NCI-H2107 (cell line): ENCODE results near the gene SORCS1.

Experiments
- DNase-seq: peaks from one replicate; lab custom pipeline; 2025; lab: John Stamatoyannopoulos, UW

Gene SORCS1

GRCh38 chr10:106816318-106817085 lies 348.0 kb downstream of the SORCS1 start:
- DNase-seq = no peak

GRCh38 chr10:106815427-106816043 lies 349.0 kb downstream of the SORCS1 start:
- DNase-seq = no peak

GRCh38 chr10:106804992-106805582 lies 359.4 kb downstream of the SORCS1 start:
- DNase-seq = no peak

GRCh38 chr10:106802949-106803348 lies 361.6 kb downstream of the SORCS1 start:
- DNase-seq = no peak

- no peak for DNase-seq
These were observed 364.7 kb downstream of the SORCS1 start for GRCh38 chr10:106799776-106800175.

GRCh38 chr10:106795619-106796018 lies 368.9 kb downstream of the SORCS1 start:
- no peak for DNase-seq

GRCh38 chr10:106793617-106794016 lies 370.9 kb downstream of the SORCS1 start:
- DNase-seq = no peak

GRCh38 chr10:106789623-106790022 lies 374.9 kb downstream of the SORCS1 start:
- no peak for DNase-seq

- DNase-seq = no peak
These were observed 375.5 kb downstream of the SORCS1 start for GRCh38 chr10:106788982-106789381.

- no peak for DNase-seq
These were observed 379.0 kb downstream of the SORCS1 start for GRCh38 chr10:106785528-106785927.

- DNase-seq = no peak
These were observed 383.9 kb downstream of the SORCS1 start for GRCh38 chr10:106780632-106781031.

- no peak for DNase-seq
These were observed 386.7 kb downstream of the SORCS1 start for GRCh38 chr10:106777841-106778240.

- no peak for DNase-seq
These were observed 389.4 kb downstream of the SORCS1 start for GRCh38 chr10:106775127-106775526.

- DNase-seq = no peak
These were observed 391.5 kb downstream of the SORCS1 start for GRCh38 chr10:106772957-106773356.

- DNase-seq = no peak
These were observed 393.4 kb downstream of the SORCS1 start for GRCh38 chr10:106771154-106771553.

GRCh38 chr10:106768204-106768603 lies 396.3 kb downstream of the SORCS1 start:
- no peak for DNase-seq

GRCh38 chr10:106765928-106766327 lies 398.6 kb downstream of the SORCS1 start:
- no peak for DNase-seq

- no peak for DNase-seq
These were observed 399.2 kb downstream of the SORCS1 start for GRCh38 chr10:106765241-106765754.

GRCh38 chr10:106764360-106764759 lies 400.1 kb downstream of the SORCS1 start:
- DNase-seq = no peak

GRCh38 chr10:106761906-106762305 lies 402.6 kb downstream of the SORCS1 start:
- no peak for DNase-seq

- no peak for DNase-seq
These were observed 407.0 kb downstream of the SORCS1 start for GRCh38 chr10:106757521-106757920.

- no peak for DNase-seq
These were observed 413.4 kb downstream of the SORCS1 start for GRCh38 chr10:106751091-106751490.

- DNase-seq = no peak
These were observed 417.6 kb downstream of the SORCS1 start for GRCh38 chr10:106746868-106747267.
